ENCODE results near the gene OOSP4B. TPM values are rescaled to one million over a fixed set of nuclear protein-coding genes. Genes with fewer than 3 reads are reported as not detected.
"Not testable (repeated sequence)": the region's sequence is repeated elsewhere in the genome, so short reads cannot be mapped to it uniquely, and the experiment has no call there.

The OOSP4B gene
- total RNA-seq, 6 donors from 2014 or later, result not detected

DNA sequence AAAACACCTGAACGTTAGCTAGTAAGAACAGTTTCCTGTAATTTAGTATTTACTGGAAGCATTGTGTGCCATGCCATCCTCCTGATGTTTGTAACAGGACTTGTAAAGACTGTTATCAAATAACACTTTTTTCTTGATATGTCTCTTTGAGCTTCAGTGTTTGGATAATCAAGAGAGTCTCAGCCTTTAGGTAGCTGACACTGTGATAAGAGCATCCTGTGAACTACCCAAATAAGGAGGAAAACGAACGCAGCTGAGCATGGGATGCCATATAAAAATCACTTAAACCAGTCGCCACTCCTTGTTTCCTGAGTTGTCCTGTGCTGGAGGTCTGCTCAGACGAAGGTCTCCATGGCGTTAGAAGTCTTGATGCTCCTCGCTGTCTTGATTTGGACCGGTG is 23.1 kb downstream of the OOSP4B start, which contains the start of gene OOSP2:
TSS of gene OOSP2 (plus strand) at position 301 of the 400 bp plus-strand sequence. CDS start at position 352, 51 bp downstream.
- no peak within 1 kb of the TSS for H3K4me3 ChIP-seq
- TF ChIP-seq POLR2AphosphoS5 (IDR thresholded peaks at IDR 0.05), result no peak
- TF ChIP-seq POLR2A (IDR thresholded peaks at IDR 0.05), result no peak
- TF ChIP-seq, protein P1, sequence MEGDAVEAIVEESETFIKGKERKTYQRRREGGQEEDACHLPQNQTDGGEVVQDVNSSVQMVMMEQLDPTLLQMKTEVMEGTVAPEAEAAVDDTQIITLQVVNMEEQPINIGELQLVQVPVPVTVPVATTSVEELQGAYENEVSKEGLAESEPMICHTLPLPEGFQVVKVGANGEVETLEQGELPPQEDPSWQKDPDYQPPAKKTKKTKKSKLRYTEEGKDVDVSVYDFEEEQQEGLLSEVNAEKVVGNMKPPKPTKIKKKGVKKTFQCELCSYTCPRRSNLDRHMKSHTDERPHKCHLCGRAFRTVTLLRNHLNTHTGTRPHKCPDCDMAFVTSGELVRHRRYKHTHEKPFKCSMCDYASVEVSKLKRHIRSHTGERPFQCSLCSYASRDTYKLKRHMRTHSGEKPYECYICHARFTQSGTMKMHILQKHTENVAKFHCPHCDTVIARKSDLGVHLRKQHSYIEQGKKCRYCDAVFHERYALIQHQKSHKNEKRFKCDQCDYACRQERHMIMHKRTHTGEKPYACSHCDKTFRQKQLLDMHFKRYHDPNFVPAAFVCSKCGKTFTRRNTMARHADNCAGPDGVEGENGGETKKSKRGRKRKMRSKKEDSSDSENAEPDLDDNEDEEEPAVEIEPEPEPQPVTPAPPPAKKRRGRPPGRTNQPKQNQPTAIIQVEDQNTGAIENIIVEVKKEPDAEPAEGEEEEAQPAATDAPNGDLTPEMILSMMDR (IDR thresholded peaks at IDR 0.05), result no peak
- no peak for TF ChIP-seq EP300 (IDR thresholded peaks at IDR 0.05)
- ATAC-seq (ENCODE audit: low FRiP score in 2 of 2) (no peak), DNase-seq (no peak)
- no peak within 1 kb of the TSS for H3K27ac ChIP-seq
- no peaks in the 10 kb centered on the region for H3K36me3 ChIP-seq
- no peaks in the 10 kb centered on the region for H3K4me1 ChIP-seq
- H3K9me3 ChIP-seq, result no peaks in the 10 kb centered on the region
- no peaks in the 10 kb centered on the region for H3K27me3 ChIP-seq
- WGBS, 2 donors, result 79 to 86% methylated on average over 8 of the region's 8 CpGs

DNA sequence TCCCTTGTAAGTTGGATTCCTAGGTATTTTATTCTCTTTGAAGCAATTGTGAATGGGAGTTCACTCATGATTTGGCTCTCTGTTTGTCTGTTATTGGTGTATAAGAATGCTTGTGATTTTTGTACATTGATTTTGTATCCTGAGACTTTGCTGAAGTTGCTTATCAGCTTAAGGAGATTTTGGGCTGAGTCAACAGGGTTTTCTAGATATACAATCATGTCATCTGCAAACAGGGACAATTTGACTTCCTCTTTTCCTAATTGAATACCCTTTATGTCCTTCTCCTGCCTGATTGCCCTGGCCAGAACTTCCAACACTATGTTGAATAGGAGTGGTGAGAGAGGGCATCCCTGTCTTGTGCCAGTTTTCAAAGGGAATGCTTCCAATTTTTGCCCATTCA is 33.4 kb downstream of the OOSP4B start:
- not testable (repeated sequence) for H3K4me1 ChIP-seq; ATAC-seq (ENCODE audit: low FRiP score in 2 of 2); DNase-seq; H3K27ac ChIP-seq; H3K9me3 ChIP-seq; H3K27me3 ChIP-seq; H3K4me3 ChIP-seq; H3K36me3 ChIP-seq

DNA sequence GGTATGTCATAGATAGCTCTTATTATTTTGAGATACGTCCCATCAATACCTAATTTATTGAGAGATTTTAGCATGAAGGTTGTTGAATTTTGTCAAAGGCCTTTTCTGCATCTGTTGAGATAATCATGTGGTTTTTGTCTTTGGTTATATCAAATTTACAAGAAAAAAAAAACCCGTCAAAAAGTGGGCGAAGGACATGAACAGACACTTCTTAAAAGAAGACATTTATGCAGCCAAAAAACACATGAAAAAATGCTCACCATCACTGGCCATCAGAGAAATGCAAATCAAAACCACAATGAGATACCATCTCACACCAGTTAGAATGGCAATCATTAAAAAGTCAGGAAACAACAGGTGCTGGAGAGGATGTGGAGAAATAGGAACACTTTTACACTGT is 33.9 kb downstream of the OOSP4B start:
- not testable (repeated sequence) for H3K36me3 ChIP-seq; ATAC-seq (ENCODE audit: low FRiP score in 2 of 2)
- 33 to 61% methylated on average over 3 of the region's 3 CpGs for WGBS, 2 donors

DNA sequence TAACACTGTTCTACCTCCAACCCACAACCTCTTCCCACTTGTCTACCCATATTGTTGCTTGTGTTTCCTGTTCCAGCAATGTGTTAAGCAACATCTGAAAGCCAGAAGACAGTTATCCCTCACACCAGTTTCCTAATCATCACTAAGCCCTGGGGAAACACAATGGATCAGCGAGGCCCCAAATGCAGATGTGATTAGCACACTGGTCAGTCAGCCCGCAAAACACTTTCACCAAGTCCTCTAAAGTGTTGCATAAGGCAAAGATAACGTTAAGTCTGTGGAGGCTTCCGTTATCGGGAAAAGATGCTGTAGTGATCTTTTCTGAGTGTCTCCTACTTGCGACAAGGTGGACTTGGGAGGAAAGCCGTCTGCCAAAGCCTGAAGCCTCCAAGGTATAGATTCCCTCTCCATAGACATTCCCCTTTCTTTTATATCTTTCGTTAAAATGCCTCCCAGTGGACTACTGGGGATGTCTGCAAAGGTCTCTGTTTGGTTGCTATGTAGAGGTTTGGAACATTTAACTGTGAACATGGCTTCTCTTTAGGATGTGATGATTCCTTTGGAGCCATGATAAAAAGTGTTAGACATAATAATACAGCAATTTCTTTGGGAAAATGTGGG is 39.5 kb downstream of the OOSP4B start, which contains the start of gene MS4A3:
TSS of gene MS4A3 (plus strand) at position 317 of the 621 bp plus-strand sequence. CDS start 4,496 bp downstream, outside the sequence.
- no peaks in the 10 kb centered on the region for H3K36me3 ChIP-seq
- H3K27me3 ChIP-seq, result no peaks in the 10 kb centered on the region
- H3K4me1 ChIP-seq, result no peaks in the 10 kb centered on the region
- peak in 1 of 2 donors; percentile 24 for ATAC-seq (ENCODE audit: low FRiP score in 2 of 2)
- H3K27ac ChIP-seq, result no peak within 1 kb of the TSS
- DNase-seq, result peak in 1 of 2 donors; percentile 21
- H3K4me3 ChIP-seq, result no peak within 1 kb of the TSS
- H3K9me3 ChIP-seq, result peaks cover 0 to 3% (median 0%) of the 10 kb centered on the region in 4 donors
- no peak for TF ChIP-seq POLR2AphosphoS5 (IDR thresholded peaks at IDR 0.05)
- TF ChIP-seq, protein P1 (IDR thresholded peaks at IDR 0.05), result no peak
- TF ChIP-seq POLR2A (IDR thresholded peaks at IDR 0.05), result no peak
- TF ChIP-seq EP300 (IDR thresholded peaks at IDR 0.05), result no peak
- 65 to 69% methylated on average over 7 to 8 of the region's 8 CpGs for WGBS, 2 donors

More for the DNA sequence above, 33.9 kb downstream of the OOSP4B start:
- not testable (repeated sequence) for H3K4me3 ChIP-seq, H3K27ac ChIP-seq, H3K27me3 ChIP-seq, H3K4me1 ChIP-seq, H3K9me3 ChIP-seq, DNase-seq

DNA sequence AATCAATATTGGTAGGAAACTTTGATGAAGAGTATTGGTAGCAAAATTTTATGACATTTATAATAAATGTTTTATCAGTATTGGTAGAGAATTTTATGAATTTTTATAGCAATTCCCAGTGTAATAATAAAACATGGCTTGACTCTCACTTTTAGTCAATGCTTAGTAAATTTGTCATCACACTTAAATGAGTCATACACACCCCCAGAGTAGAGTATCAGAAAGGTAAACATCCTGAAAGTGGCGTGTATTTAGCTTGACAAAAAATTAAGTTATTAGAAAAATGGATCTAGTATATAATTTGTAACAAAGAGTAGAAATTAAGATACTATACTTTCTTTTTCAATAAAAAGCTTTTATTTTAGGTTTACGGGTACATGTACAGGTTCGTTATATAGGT is 42.1 kb downstream of the OOSP4B start:
- Histone ChIP-seq H3K9me3 (peaks cover 0 to 3% (median 0%) of the 10 kb centered on the region in 4 donors), H3K27ac (no peak overlapping the region), H3K4me1 (no peaks in the 10 kb centered on the region), H3K36me3 (no peaks in the 10 kb centered on the region), H3K27me3 (no peaks in the 10 kb centered on the region), H3K4me3 (no peak overlapping the region)
- TF ChIP-seq POLR2A (IDR thresholded peaks at IDR 0.05), result no peak
- TF ChIP-seq, protein P1 (IDR thresholded peaks at IDR 0.05), result no peak
- no peak for TF ChIP-seq POLR2AphosphoS5 (IDR thresholded peaks at IDR 0.05)
- no peak for TF ChIP-seq EP300 (IDR thresholded peaks at IDR 0.05)
- DNase-seq (no peak), ATAC-seq (ENCODE audit: low FRiP score in 2 of 2) (no peak)
- WGBS, 2 donors, result 72 to 76% methylated on average over 3 of the region's 3 CpGs
